ENCODE measurements around the gene CELF2.

The CELF2 gene

DNA sequence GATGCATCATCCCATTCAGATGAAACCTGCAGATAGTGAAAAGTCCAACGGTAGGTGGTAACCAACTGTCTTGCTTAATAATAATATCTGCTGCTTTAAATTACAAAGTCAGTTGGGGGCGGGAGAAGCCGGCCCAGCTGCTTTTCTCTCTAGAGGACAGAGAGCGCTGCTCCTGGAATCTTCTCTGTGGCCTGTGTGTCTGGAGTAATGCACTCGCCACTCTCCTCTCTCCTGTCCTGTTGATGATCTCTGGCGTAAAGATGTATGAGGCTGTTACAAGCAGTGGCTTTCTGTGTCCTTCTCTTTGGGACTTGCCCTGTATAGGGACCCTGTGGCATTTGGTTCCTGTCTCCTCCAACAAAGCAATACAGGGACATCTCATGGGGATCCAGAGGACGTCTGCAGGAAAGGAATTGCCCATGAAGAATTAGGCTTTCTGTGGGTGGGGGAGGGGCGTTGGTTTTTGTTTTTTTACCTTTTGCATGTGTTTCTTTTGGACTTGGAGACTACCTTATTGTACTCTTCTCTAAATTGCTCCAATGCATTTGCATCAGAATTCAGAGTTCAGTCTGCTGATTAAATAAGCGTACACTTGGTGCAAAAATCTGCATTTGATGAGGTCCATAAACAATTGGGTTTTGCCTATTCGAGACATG, 231.6 kb downstream of the CELF2 start:
- DNase-seq (ENCODE audit: low read depth): no peak

DNA sequence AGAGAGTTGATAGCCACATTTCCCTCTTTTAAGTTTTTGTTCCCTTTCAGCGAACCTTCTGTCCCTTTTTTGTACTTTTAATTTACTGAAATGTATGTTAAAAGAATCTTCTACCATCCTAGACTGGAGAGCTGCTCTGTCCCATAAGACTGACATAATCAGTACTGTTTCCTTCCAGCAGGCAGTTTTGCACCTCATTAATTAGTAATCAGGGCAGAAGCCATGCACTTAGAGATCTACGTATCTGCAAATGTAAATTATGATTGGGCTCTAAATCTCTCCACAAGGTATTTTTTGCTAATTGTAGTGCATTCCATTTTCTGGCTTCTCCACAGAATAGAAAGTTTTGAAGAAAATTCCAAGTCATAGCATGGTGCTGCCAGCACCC, 232.1 kb downstream of the CELF2 start:
- DNase-seq (ENCODE audit: low read depth): no peak

DNA sequence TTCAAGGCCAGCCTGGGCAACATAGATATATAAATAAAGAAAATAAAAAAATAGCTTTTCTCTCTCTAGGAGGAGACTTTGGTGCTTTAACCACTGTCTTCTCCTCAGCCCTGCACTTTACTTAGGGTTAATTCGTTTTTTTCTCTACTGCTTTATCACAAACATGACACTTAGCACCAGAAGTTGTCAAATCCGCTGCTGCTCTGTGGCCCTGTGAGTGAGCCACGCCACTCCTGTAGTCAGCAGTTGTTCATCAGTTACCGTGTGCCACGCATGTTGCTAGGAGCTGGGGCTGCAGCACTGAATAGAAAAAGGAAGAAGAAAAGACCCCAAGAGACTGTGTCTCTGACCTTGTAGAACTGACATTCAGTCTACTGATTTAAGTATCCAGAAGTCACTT, 232.6 kb downstream of the CELF2 start:
- no peak for DNase-seq (ENCODE audit: low read depth)

DNA sequence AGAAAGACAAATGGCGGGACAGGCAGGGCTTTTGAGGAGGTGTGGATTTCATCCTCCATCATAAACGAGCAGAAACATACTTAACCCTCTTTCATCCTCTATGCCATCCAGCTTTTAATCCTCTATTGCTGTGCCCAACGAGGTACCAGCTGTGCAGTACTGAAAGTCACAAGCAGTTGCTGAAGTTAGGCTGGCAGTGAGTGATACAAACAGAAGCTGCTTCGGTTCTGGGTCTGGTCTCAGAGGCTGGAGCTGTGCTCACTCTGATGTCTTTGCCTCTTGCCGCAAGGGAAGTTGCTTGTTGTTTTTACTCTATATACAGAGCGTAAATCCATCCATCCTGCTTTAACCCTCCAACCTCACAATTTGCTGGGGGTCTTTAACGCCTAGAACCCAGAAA, 235.2 kb downstream of the CELF2 start:
- DNase-seq (ENCODE audit: low read depth): no peak

DNA sequence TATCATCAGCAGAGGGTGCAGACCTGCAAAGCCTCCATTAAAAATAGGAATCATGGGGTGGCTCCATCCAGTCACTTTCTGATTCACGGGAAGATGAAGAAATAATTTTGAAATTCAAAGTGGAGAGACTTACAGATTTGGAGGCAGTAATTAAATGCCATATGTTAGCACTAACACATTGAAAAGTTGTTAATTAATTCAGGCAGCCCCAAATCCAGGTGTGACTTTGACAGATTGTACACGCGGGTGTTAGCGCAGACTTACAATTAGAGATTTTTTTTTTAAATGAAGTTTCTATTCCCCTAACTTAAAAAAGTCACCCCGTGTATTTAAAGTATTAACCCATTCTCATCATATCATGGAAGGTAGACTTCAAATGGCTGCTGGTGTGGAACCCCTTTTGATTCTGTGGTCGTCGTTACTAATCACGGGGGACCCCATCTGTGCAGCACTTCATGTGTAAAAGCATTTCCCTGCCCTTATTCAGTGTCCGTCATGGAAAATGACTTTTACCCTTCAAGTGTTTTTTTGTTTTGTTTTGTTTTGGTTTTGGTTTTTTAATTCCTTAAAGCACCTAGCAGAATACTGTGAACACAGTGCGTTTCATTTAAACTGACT, 235.8 kb downstream of the CELF2 start:
- no peak for DNase-seq (ENCODE audit: low read depth)

DNA sequence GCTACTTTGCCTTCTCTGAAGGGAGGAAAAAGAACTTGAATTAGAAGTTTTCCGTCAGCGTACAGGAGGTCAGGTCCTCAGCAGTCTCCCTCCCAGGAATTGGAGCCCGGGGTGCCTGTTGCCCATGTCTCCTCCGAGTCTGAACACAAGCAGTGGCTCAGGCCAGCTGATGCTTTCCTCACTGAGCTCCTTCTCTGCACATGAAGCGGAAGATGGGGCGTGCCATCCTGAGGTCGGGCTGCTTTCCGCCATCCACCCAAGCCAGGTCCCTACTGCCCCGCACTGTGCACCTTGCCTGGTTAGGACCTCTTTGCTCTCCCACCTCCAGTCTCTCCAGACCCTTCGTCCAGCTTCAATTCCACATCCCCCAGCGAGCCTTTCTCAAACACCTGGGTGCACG, 237.5 kb downstream of the CELF2 start:
- DNase-seq (ENCODE audit: low read depth): no peak

DNA sequence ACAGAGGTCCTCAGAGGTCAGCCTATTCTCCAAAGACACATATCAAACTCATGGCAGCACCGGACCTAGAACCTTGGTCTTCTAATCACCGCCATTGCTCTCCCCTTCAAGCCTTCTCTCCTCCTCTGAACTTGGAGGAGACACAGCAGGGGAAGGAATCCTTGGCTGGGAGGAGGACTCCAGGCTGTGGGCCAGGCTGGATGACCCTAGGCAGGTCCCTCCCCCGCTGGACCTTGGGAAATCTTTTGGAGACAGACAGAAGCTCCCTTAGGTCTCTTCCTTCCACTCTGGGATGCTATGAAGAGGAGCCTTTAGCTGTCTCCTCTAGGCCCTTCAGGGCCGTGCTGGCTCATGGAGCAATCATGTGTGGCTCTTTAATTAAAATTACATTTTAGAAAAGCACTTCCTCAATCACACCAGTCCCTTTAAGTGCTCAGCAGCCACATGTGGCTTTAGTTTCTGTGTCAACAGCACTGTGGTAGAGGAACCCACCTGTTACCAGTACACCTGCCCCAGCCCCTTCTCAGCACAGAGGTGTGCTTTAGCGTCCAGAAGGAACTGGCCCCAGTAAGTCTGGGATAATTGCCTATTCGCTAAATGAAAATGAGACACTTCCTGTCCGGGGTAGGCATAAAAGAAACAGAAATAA, 238.2 kb downstream of the CELF2 start:
- no peak for DNase-seq (ENCODE audit: low read depth)

DNA sequence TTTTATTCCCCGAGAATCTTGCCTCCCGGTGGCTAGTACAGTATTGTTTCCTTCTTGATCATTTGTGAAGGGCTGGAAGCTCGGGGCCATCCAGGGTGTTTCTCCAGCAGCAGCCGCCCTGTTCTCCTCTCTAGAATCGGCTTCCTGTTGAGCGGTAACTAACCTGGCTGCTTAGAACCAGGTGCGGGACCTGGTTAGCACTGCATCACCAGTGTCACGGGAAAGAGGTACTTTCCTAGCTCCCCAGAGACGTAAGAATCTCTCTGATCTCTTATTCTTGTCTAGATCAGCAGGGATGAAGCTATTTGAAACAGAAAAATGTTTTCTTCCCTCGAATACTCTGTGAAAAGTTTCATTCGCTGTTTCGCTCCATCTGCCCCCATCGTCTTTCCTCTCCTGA, 239.2 kb downstream of the CELF2 start:
- DNase-seq (ENCODE audit: low read depth): no peak

DNA sequence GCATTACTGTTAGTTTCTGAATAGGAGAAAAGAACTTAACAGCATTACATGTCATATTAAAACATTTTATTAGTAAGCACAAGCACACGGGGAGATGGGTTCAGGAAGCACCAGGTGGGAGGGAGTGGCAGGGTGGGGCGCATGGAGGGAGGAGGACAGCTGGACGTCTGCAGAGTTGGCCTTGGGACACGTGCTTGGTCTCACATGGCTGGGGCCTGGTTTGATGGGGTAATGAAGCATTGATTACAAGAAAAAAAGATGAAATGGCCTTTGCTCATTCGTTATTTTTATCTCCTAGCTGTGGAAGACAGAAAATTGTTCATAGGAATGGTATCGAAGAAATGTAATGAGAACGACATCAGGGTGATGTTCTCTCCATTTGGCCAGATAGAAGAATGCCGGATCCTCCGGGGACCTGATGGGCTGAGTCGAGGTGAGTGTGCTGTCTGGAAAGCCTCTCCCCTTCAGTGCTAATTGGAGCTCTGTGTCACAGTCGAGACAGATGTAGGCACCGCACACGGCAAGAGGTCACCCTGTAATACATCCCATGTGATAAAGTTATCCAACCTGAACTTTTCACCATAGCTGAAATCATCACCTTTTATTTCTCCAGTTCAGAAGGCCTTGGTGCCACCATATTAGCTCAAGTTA, 239.9 kb downstream of the CELF2 start:
- DNase-seq (ENCODE audit: low read depth): no peak

DNA sequence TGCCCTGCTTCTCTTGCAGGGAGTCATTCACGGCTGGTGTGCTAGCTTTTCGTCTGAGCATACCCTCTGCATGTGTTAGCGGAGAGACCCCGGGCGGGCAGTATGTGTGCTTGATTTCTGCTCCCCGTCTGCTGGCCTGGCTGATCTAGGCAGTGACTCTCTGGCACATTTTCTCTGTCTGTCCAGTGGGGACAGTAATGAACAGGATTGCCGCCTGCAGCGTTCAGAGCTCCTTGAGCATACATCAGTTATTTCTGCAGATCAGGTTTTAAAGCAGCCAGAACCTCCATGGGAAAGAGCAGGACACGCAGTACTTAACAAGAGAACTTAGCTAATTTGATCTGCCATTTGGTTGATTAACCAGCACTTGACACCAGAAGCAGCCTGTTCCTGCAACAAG, 242.5 kb downstream of the CELF2 start:
- no peak for DNase-seq (ENCODE audit: low read depth)

DNA sequence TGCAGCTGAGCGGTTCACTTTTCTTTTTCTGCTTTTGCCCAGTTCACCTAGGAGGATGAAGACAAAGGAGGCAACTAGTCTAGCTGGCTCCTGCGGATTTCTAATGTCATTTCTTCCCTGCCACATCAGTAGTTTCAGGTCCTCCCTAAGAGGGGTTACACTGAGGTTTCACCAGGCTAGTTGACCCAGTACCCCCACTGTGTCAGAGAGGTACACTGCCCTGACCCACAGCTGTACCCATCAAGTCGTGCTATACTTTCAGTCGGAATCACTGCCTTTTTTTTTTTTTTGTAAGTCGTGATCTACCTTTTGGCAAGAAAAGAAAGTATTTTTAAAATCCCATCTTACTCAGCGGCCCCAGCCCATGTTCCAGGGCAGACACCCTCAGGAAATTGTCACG, 243.5 kb downstream of the CELF2 start:
- DNase-seq (ENCODE audit: low read depth): no peak

DNA sequence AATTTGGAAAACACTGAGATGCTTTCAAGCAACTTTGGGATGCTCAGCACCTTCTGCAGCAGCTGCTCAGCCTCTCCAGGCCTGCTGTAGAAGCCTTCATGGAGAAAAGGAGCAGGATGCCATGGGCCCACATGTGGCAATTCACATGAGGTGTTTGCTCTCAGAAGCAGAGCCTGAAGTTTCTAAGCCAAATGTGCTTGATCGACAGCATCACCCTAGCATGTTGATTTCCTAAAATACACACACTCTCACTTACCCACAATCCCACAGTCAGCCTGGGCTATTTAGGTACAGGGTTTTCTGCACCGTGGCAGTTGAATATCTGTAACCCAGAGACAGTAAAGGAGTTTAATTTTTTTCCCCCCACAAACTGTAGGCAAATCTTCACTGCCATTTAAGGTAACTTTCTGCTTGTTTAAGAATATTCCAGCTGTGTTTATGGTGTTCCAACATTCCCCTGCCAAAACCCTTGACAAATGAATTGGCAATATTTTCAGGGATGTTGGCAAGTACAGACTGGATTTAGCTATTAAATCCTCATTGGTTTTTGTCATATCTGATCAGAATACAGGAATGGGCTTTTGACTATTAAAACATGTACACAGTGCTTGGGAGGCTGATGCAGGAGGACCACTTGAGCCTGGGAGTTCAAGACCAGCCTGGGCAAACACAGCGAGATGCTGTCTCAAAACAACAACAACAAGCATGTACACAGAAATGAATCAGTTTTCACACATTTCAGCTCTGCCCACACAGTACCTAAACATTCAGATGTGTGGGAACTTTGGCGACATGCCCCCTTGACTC, 244.2 kb downstream of the CELF2 start:
- DNase-seq (ENCODE audit: low read depth): no peak

DNA sequence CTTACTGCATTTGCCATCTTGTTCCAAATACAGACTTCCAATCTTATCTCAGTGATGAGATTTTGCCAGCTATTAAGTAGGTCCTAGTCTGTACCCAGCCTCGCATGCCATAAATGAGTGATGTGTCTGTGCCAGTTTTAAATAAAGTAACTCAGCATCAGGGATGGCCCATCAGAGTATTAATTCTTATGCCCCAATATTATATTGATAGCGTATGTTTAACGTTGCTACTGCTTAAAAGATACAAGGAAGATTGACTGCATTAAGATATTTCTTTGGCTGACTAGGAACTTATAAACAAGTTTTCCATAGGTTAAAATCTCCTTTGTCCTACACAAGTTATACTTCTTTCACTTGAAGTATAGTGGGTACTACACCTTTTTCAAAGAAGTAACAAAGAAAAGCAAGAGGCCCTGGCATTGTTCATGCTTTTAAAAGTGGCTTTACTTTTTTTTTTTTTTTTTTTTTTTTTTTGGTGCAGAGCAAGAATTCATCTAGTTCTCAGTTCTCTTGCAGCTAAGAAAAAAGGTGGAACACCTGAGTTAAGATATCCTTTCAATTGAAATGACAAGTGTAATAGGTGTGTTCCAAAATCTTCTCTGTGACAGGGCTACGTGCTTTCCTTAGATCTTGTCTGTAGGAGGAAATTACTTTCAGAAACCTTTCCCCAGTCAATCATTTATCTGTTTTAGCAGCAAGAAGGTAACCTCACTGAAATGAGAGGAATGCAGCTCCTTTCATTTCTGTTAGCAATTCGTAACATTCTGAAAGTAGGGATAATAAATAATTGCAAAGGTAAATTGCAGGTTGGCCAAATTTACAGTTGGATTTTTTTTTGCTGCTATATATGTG, 245.0 kb downstream of the CELF2 start:
- no peak for DNase-seq (ENCODE audit: low read depth)

DNA sequence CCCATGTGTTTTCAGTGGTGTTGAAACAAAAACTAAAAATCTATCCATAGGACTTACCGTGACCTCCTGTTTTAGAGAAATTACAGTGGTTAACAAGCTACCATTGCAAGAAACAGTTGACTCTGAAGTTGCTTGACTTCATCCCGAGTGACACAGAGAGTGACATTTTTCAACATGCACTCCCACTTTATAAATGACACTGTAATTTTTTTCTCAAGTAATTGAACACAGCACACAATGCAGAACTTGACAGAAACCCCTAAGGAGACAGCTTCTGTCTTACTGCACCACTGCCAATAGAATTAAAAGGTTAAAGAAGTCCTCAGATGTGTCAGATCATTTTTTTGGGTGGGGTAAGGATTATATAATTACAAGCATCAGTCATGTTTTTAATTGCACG, 246.1 kb downstream of the CELF2 start:
- no peak for DNase-seq (ENCODE audit: low read depth)

DNA sequence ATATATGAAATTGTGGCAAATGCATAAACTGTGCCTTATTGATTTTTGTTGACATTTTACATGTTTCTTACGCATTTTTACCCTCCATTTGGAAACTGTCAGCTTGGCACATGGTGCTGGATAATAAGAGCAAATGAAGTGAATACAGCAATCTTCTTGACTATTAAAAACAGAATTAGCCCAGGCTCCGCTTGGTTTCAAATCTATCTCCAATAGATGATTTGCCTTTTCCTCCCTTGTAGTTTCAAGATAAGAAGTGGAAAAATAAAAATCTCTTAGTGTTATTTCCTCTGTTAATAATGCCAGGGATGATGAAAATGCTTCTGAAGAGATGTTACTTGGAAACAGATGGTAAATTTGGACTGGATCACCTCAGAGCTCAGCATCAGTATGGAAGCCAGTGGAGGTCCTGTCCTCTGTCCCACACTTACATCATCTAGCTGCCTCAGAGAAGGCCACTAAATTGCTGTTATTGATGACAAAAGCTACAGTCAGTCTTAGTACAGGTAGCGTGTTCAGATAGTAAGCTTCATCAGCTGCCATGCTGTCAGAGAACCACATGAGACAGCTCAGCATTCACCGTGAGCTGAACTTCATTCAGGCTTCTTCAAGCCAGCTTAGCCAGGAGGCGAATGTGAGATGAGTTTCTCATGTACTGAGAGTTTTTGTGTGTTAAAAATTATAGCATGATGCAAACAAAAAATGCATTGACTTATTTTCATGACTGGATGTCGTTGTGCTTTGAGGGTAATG, 246.8 kb downstream of the CELF2 start:
- DNase-seq (ENCODE audit: low read depth): no peak

DNA sequence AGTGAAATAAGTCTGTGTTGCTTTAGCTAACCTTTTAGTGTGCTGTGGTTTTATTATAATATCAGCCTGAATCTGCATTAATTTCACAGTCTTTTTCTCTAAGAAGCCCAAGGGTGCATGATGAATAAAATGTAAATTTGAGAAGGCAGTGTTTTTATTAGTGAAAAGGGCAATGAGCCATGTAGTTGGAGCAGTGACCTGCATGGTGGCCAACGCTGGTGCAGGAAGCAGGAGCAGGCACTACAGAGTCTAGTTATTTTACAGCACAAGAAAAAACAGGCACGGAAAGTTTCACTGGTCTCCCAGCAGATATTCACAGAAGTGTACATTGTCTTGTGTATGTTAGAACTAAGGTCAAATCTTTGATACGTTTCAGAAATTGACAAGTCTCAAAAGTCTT, 247.8 kb downstream of the CELF2 start:
- DNase-seq (ENCODE audit: low read depth): no peak

DNA sequence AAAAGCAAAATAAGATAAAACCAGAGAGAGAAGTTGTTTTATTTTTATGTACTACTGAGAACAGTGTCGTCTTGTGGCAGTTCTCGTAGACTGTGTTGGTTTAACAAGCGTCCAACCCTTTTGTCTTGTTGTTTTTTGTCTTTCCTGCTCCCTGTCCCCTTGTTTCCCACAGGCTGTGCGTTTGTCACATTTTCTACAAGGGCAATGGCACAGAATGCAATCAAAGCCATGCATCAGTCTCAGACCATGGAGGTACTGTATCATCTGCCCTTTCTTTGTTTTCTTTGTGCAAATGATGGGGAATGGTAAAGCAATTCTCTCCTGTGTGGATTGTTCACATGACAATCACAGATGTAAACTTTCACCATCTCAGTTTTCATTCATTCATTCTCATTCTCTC, 248.8 kb downstream of the CELF2 start:
- no peak for DNase-seq (ENCODE audit: low read depth)

DNA sequence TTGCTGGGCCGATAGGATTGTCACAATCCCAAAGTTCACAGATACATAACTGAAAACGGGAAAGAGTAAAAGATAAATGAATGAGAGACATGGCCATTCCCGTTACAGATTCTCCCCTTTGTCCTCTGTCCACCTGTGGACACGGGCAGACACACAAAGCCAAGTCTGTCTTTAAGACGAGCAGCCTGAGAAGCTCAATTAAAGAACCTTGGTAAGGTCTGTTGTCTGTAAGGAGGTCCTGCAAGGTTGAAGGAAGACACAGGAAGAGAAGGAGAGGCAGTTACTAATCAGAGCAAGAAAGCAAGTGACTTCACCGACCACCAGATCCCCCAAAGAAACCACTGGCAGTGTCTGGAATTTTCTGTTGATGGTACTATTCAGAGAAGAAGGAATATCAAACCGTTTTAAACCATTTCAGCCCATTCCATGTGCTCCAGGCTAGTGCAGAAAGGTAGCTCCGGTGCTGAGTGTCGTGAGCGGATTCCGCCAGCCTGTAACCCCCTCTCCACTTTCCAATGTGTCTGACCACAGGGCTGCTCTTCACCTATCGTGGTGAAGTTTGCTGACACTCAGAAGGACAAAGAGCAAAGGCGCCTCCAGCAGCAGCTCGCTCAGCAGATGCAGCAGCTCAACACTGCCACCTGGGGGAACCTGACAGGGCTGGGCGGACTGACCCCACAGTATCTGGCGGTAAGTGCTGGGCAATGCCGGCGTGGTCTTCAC, 252.6 kb downstream of the CELF2 start:
- peak; percentile 68 for DNase-seq (ENCODE audit: low read depth)

DNA sequence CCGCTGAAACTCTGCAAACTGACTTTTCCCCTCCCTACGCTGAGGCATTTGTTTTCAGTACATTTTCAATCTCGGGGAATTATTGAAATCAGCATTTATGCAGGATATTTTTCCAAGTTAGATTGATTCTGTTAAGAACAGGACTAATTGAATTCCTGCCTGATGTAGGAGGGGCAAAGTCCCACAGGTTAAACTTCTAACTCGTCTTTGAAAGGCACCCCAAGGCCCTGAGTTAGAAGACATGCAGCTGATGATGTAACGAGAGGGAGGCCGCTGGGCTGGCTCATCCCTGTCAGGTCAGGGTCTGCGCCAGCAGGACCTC, 253.1 kb downstream of the CELF2 start:
- no peak for DNase-seq (ENCODE audit: low read depth)

DNA sequence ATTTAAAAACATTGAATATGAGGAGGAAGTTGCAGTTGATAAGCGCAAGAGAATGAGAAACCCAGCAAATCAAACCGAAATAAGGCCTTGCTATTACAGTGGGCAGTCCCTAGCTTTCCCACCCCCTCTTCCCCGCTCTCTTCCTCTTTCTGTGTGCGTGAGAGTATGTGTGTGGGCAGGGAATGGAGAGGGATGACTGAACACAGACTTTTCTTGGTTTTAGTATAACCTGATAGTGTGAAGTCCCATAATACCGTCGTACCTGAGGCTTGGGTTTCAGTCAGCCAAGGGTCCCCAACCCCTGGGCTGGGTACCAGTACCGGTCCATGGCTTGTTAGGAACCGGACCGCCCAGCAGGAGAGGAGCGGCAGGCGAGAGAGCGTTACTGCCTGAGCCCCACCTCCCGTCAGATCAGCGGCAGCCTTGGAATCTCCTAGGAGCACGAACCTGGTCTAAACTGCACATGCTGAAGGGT, 255.3 kb downstream of the CELF2 start:
- no peak for DNase-seq (ENCODE audit: low read depth)
